GM21825 (cell line): ENCODE measurements around the gene CWC15.
"Not testable (repeated sequence)": the region's sequence is repeated elsewhere in the genome, so short reads cannot be mapped to it uniquely, and the experiment has no call there.

ENCODE experiments used
- ATAC-seq: cut with Tn5 transposase; IDR thresholded peaks from one replicate; pipeline ENCODE4 v1.9.1; 2021; ENCODE audit warnings: mild to moderate bottlenecking, moderate library complexity; ENCODE audit not compliant: unreplicated experiment

The CWC15 gene

DNA sequence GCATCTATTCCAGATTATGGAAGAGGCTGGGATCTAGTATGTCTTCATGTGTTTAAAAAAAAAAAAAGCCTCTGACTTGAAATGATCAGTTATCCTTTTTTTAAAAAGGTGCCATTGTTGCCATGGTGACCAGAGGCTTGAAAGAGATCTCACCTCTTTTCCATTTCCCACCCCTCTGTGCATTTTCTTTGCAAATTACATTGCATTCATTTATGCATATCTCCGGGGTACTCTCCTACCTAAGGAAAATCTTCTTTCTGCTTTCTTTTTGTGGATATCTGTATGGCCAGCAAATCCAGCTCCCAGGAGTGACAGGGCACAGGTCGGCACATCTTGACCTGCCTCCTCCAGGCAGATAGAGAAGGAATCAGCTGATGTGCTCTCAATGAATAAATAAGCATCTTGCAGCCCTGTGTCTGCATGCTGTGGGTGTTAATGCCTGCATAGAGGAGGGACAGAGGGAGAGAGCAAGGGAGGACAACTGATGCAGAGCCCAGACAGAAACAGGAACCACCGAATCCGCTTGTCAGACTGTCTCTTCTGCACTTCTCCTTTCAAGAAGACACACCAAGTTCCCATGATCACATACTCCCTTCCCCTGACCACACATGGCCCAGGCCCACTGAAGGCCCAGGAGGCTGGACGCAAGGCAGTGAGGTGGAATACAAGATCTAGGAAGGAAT lies 50.9 kb downstream of the CWC15 start:
- no peak for ATAC-seq

DNA sequence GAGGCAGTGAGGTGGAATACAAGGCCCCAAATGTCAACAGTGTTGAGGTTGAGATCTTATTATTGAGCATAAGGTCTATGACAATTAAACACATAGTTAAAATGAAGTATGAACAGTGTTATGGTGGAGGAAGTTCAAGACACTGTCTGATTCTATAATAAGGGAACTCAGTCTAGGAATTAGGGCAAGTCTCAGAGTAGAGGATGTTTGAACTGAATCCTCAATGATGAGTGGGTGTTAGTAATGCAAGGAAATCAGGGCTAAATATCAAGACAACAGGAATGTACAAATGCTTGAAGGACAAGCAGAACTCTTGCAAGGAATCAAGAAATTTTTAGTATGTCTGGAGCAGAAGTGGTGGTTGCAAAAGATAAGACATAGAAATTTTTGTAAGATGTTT lies 53.0 kb downstream of the CWC15 start:
- no peak for ATAC-seq

DNA sequence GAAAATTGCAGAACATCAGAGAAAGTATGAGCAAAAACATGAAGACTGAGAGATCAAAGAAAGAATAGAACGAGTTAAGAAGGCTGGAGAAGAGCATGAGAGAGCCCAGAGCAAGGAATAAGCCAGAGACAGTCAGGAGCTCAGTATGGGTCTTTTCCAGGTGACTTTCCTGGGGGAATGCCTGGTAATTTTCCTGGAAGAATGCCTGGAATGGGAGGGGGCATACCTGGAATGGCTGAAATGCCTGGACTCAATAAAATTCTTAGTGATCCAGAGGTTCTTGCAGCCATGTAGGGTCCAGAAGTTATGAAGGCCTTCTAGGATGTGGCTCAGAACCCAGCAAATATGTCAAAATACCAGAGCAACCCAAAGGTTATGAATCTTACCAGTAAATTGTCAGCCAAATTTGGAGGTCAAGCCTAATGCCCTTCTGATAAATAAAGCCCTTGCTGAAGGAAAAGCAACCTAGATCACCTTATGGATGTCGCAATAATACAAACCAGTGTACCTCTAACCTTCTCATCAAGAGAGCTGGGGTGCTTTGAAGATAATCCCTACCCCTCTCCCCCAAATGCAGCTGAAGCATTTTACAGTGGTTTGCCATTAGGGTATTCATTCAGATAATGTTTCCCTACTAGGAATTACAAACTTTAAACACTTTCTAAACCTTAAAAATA lies 59.5 kb downstream of the CWC15 start:
- ATAC-seq, result not testable (repeated sequence)

DNA sequence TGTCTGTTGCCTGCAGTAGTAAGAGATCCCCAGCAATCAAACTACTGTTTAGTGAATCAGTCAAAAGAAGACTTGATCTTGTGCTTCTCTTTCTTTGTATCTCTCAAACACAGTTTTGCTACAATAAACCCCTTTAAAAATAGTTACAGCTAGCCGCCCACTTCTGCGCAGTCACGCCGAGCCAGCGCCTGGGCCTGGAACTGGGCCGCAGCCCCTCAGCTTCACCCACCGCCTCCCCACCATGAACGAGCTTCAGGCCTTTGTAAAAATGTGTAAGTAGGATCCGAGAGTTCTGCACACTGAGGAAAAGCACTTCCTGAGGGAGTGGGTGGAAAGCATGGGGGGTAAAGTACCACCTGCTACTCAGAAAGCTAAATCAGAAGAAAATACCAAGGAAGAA lies 60.5 kb downstream of the CWC15 start:
- no peak for ATAC-seq
